Upper lobe of left lung (tissue), 4 donors: ENCODE data around the gene GAK.

ENCODE experiments used
- POLR2AphosphoS5 ChIP-seq, 2 donors: sonication (generic); formaldehyde crosslinking; IDR thresholded peaks; one replicate each; pipeline ENCODE4 v1.5.1; 2017; ENCODE audit warnings: antibody characterized with exemption in 2 of 2
- TF ChIP-seq, protein P1 (sequence below), 6 experiments: fragments of 450-650 bp in 4 of 6; fragments of 200-600 bp in 2 of 6; sonication (generic) in 2 of 6; IDR thresholded peaks; one replicate each; pipeline ENCODE4 v1.5.1; 2016 to 2019; ENCODE audit warnings: antibody characterized with exemption in 6 of 6

DNA sequence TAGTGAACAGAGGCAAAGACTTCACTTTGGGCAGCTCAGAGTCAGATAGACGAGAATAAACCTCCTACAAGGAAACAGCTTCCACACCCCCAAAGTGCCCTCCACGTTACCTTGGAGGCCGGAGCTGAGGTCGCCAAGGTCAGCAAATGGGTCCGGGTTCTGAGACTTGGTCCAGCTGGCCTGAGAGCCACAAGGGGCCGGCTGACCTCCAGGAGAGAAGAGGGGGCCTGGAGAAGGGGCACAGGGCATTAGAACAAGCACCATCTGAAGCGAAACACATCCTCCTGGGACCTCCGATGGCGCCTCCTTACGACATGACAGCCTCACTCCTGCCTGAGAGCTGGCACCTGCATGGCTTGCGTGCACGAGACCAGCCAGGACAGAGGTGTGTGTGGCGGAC lies 72.6 kb downstream of the GAK start:
- TF ChIP-seq, protein P1, sequence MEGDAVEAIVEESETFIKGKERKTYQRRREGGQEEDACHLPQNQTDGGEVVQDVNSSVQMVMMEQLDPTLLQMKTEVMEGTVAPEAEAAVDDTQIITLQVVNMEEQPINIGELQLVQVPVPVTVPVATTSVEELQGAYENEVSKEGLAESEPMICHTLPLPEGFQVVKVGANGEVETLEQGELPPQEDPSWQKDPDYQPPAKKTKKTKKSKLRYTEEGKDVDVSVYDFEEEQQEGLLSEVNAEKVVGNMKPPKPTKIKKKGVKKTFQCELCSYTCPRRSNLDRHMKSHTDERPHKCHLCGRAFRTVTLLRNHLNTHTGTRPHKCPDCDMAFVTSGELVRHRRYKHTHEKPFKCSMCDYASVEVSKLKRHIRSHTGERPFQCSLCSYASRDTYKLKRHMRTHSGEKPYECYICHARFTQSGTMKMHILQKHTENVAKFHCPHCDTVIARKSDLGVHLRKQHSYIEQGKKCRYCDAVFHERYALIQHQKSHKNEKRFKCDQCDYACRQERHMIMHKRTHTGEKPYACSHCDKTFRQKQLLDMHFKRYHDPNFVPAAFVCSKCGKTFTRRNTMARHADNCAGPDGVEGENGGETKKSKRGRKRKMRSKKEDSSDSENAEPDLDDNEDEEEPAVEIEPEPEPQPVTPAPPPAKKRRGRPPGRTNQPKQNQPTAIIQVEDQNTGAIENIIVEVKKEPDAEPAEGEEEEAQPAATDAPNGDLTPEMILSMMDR (IDR thresholded peaks at IDR 0.05): no peak
- TF ChIP-seq POLR2AphosphoS5 (IDR thresholded peaks at IDR 0.05): no peak
